KBM-7 (cell line): ENCODE data around the gene DPP4.

ENCODE experiments used
- DNase-seq: peaks from one replicate; pipeline ENCODE4 v3.0.0-alpha.2; 2015
- in situ Hi-C: fragments of 300-500 bp; cut with MboI; formaldehyde crosslinking; loops from 2 replicates; pipeline ENCODE4 v1.14.3; 2020; ENCODE audit warnings: low sequenced_read_pairs, low pct_unique_long_range_greater_than_20kb, mixed read lengths

The DPP4 gene

GRCh38 chr2:162091325-162092007 lies 17.5 kb upstream of the DPP4 start:
- no peak for DNase-seq

GRCh38 chr2:162090109-162090508 lies 16.1 kb upstream of the DPP4 start:
- no peak for DNase-seq
- in situ Hi-C loops: no loop called here

More at GRCh38 chr2:162091325-162092007, 17.5 kb upstream of the DPP4 start:
- in situ Hi-C loops: no loop called here

GRCh38 chr2:162086904-162087303 lies 12.9 kb upstream of the DPP4 start:
- DNase-seq: no peak
- in situ Hi-C loops: no loop called here

GRCh38 chr2:162085090-162085891 lies 11.3 kb upstream of the DPP4 start:
- no peak for DNase-seq
- in situ Hi-C loops: no loop called here

GRCh38 chr2:162084536-162084935 lies 10.5 kb upstream of the DPP4 start:
- in situ Hi-C loops: no loop called here
- no peak for DNase-seq

- DNase-seq: no peak
- in situ Hi-C loops: no loop called here
Measured at GRCh38 chr2:162082681-162083080, 8.7 kb upstream of the DPP4 start.

- no peak for DNase-seq
- in situ Hi-C loops: no loop called here
Measured at GRCh38 chr2:162082036-162082435, 8.0 kb upstream of the DPP4 start.

- no peak for DNase-seq
- in situ Hi-C loops: no loop called here
Measured at GRCh38 chr2:162079514-162079913, 5.5 kb upstream of the DPP4 start.

GRCh38 chr2:162075689-162076132 lies 1.7 kb upstream of the DPP4 start:
- no peak for DNase-seq
- in situ Hi-C loops: no loop called here

- no peak for DNase-seq
Measured at GRCh38 chr2:162074928-162075688, 1.1 kb upstream of the DPP4 start.

GRCh38 chr2:162074632-162074895 lies 549 bp upstream of the DPP4 start:
- no peak for DNase-seq
- in situ Hi-C loops: no loop called here

More at GRCh38 chr2:162074928-162075688, 1.1 kb upstream of the DPP4 start:
- in situ Hi-C loops: no loop called here

GRCh38 chr2:162072976-162073887 lies 783 bp downstream of the DPP4 start:
- peak; percentile 56 for DNase-seq
- in situ Hi-C loops: no loop called here

- no peak for DNase-seq
- in situ Hi-C loops: no loop called here
Measured at GRCh38 chr2:162072181-162072702, 1.8 kb downstream of the DPP4 start.

GRCh38 chr2:162071001-162071400 lies 3.0 kb downstream of the DPP4 start:
- in situ Hi-C loops: no loop called here
- no peak for DNase-seq

- in situ Hi-C loops: no loop called here
- DNase-seq: peak; percentile 11
Measured at GRCh38 chr2:162070228-162070936, 3.6 kb downstream of the DPP4 start.

GRCh38 chr2:162069267-162069903 lies 4.6 kb downstream of the DPP4 start:
- in situ Hi-C loops: no loop called here
- DNase-seq: no peak

- no peak for DNase-seq
- in situ Hi-C loops: no loop called here
Measured at GRCh38 chr2:162067596-162067995, 6.4 kb downstream of the DPP4 start.

- in situ Hi-C loops: no loop called here
- no peak for DNase-seq
Measured at GRCh38 chr2:162065767-162066166, 8.2 kb downstream of the DPP4 start.
